ELF-1 (cell line): ENCODE measurements around the gene PHACTR1.

ENCODE experiments used
- DNase-seq: peaks from one replicate; pipeline ENCODE4 v3.0.0-alpha.2; 2016; ENCODE audit warnings: low read depth, low spot score

Gene PHACTR1

GRCh38 chr6:12848964-12849808 lies 132.6 kb downstream of the PHACTR1 start:
- DNase-seq = no peak

GRCh38 chr6:12849809-12850198 lies 133.2 kb downstream of the PHACTR1 start:
- no peak for DNase-seq

- DNase-seq = no peak
Observed at GRCh38 chr6:12851123-12851695, 134.6 kb downstream of the PHACTR1 start.

DNA sequence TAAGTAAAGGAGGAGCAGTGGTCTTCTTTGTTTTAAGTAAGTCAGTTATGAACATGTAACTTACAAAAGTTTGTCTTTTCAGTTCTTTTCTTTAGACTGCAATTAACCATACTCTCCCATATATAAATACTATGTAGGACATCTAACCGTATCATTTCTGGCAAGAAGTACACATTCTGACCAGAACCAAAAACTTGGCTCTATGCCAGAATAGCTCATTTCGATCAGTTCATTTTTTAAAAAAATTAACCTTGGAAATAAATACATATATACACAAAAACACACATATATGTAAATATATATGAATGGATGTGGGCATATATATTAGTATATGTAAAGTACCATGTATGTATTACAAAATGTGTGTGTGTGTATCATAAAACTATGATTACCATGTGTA lies 145.0 kb downstream of the PHACTR1 start:
- DNase-seq = no peak

DNA sequence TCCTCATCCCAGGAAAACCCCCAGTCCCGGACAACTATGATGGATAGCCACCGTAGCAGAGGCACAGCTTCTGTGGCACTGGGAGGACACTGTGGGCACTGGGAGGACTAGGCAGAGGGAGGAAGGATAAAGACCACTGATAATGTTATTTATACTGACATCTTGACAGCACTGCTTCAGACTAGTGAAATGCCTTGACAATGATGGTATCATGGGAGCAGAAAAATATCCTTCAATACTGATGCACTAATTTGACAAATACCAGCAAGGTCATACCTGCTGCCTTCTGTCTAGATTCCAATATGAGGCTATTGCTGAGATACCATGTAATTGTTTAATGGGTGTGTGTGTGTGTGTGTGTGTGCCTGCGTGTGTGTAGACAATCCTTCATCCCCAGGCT lies 148.6 kb downstream of the PHACTR1 start:
- DNase-seq = no peak

DNA sequence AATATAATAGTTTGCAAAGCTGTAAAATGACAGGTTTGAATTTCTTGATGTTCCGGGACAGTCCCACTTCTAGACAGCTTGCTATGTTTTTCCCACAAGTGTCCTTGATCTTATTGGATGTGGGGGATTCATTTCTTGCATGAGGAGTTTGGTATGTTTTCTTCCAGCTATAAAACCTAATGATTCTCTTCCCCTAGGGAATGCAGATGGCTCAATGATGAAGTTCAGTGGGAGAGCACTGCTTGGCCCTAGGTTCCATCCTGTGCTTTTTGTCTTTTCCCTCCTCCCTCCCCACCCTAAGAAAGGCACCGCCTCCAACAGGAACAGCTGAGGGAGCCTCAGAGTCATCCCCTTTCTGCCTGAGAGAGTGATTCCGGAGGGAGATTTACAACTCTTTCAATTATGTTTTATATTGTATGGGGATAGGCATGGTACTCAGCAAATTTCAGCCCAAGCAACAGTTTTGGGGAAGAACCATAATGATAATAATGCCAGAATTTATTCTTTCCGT lies 149.2 kb downstream of the PHACTR1 start:
- DNase-seq = no peak

DNA sequence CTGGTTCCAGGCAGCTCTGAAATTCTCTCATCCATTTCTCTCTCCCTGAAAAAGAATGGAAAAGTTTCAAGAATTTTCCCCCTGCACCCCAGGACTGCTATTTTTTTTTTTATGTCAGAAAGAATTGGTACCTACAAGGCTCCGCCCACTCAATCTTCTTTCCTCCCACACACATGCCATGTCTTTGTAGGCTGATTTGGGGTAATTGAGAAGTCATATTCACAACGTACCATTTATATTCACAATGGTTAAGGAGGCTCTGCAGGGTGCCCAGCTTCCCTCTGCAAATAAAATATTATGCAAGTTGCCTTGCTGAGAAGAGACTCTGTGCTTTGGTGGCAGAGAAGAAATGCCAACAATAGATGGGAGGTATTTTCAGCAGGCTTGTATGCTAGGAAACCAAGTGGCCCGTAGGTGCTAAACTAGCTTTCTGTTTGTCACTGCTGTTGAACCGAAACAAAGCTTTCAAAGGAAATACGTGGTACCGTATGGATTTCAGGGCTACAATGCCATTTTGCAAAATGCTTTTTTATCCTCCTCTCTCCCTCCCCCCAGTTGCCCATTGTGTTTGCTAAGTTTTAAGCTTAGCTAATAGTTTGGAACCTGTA lies 150.0 kb downstream of the PHACTR1 start:
- DNase-seq = no peak

DNA sequence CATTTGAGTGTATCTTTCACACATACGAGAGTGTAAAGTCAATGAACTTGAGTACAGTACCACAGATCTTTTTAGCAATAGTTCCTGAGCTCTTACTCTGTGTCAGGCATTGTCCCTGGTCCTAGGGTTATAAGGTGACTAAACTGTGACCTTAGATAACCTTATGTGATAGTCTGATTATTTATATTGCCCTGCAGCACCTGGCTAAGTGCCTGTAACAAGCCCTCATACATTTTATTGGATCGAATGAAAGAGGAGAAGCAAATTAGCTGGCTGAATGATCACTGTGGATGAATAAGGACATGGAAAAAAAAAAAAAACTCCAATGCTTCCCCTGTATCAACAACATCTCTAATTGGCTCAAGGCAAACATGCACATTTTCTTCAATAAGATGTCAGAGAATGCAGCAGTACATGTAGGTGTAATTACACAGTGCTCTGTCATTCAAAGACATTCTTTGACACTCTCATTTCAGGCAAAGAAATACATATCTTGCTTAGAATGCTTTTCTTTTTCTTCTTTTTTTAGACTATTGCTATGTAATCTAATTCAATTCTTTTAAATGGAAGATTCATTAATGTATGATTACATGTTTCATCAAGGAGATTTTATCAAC lies 153.4 kb downstream of the PHACTR1 start:
- no peak for DNase-seq

GRCh38 chr6:12873691-12874090 lies 157.1 kb downstream of the PHACTR1 start:
- no peak for DNase-seq

DNA sequence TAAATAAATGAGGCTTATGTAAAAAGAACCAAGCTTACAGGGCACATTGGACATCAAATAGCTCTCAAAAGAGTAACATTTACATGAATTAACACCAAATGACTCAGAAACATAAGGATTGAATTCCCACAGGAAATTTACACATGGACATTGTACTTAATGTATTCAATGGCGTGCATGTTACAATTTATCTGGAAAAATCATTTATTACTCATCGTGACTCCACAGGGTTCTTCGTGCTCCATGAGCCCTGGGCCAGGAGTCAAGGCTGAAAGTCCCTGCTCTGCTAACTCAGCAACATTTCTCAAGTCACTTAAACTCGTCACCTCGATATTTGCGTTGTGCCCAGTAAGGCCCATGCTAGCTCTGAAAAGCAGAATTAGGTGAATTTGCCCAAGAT lies 158.5 kb downstream of the PHACTR1 start:
- DNase-seq = no peak

DNA sequence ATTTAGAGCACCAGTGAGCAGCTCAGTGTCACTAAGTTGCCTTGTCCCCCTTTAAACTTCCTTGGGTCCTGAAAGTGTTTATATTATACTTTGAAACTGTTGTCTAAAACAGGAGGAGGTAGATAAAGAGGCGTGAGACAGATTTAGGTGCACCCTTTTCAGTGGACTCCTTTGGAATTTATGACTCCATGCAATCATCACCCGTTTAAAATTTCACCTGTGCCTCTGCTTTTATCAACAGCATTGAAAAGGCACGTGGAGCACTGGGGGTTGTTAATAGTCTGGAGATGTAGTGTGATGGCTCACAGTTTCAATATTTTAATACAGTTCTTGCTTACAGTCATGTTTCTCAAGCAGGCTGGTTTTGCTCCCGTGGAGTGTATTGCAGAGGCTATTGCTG lies 162.2 kb downstream of the PHACTR1 start:
- no peak for DNase-seq

- DNase-seq = peak; percentile 17
Observed at GRCh38 chr6:12882761-12883290, 166.3 kb downstream of the PHACTR1 start.

DNA sequence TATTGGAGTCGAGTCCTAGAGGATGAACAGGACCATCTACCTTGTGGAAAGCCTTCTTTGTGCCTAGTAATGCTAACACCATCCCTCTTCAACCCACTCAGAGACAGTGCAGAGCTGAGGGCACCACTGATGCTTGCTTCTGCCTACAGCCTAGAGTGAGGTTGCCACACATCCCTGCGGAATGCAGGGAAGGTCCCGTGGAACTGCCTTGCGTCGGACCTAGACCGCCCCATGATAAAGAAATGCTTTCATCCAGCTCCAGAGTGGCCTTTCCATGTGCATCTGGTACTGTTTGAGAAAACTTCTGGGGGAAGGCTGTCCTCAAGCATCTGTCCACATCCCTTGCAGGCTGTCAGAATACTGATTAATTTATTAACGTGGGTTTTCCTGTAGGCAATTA lies 168.4 kb downstream of the PHACTR1 start:
- no peak for DNase-seq

DNA sequence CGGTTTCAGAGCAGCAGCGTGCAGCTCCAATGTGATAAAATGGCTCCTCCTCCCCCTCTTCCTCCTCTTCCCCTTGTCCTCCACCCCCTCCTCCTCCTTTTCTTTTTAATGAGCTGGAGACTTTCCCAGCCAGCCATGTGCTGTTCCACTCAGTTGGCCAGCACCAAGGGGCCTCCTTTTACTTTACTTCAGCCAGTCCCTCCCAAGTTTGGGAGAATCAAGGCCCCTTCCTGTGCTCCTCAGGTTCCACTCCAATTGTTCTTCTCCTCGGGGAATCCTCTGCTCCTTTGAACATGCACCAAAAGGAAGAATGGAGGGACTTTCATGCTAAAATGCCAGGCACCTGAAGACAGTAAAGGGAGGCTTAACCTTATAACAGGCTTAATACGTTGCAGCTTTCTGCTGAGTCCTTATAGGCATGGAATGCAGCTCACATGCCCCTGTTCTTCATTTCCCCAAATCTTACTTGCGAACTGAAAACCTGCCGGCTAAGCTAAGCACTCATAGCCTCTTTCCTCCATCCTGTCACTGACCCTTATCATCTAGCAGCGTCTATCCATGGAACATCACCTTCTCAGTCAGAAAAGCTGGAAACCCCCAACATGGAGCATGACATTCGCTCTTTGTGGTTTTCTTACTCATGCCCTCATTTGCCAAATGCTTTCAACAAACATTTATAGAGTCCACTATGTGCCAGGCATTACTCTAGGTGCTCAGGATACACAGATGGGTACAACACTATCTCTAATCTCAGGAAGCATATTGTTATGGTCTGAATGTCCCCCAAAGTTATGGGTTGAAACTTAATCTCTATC lies 170.6 kb downstream of the PHACTR1 start:
- peak; percentile 38 for DNase-seq

- peak; percentile 18 for DNase-seq
Observed at GRCh38 chr6:12890171-12890790, 173.7 kb downstream of the PHACTR1 start.

- no peak for DNase-seq
Observed at GRCh38 chr6:12891595-12891994, 175.0 kb downstream of the PHACTR1 start.

- DNase-seq = no peak
Observed at GRCh38 chr6:12892151-12892550, 175.6 kb downstream of the PHACTR1 start.

DNA sequence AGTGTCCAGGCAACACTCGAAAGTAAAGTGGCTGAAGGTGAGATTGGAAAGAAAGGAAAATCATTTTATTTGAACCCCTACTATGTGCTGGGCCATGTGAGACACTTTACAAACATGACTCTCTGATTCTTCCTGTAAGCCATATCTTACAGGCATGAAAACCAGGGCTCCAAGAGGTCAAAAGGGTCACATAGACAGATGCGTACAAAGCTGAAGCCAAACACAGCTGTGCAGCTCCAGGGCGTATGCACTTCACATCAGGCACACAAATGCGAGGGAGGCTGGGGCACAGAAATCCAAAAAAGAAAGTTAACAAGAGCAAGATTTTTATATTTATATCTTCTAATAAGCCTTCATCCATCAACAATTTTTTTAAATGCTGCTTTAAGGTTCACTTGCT lies 176.5 kb downstream of the PHACTR1 start:
- no peak for DNase-seq

GRCh38 chr6:12895721-12896120 lies 179.2 kb downstream of the PHACTR1 start:
- DNase-seq = no peak

DNA sequence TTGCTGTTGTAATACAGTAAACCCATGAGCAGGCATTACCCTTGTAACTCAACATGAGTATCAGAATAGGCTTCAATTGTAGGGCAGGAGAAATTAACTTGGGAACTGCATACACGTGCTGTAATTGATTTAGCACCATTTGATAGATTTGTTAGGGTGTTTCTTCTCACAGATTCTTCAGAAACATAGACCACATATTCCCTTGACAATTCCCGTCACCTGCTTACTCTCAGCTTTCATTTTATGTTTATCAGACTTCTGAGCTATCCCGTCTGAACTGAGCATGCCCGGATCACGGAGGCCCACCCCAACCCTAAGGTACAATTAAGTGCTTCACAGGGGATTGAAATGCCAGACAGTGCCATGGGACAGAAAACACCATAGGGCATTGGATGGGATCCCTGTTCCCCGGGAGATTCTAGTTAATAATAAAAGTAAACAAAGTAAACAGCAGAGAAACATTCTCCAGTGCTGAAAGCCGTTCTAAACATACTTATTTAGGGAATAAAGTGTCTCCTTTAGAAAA lies 179.7 kb downstream of the PHACTR1 start:
- DNase-seq = no peak
